Cardiac septum (tissue), 1 donor: ENCODE measurements around the gene TRAPPC3L. TPM values are rescaled to one million over a fixed set of nuclear protein-coding genes. Genes with fewer than 3 reads are reported as not detected.

Experiments
- DNase-seq: peaks from one replicate; pipeline ENCODE4 v3.0.0-alpha.2; 2020; ENCODE audit warnings: low spot score
- intact Hi-C: fragments of 100-400 bp; cut with DNase I; formaldehyde crosslinking; loops from one replicate; pipeline ENCODE4 v1.14.0; 2022
- total RNA-seq: library from RNA; stranded (reverse); fragmentation: NEBNext Ultra II Directional; extraction: Animal tissue kit (Norgen Biotek cat#: 25700); gene quantifications from one replicate; pipeline ENCODE4 v1.2.1, GENCODE V29; 2021
- donor health status: DM: no; HTN: no; CAD: no.

TRAPPC3L gene
- total RNA-seq, 1 donor from 2014 or later = 0.16 TPM

- DNase-seq = no peak
These were observed 95.2 kb downstream of the TRAPPC3L start for GRCh38 chr6:116450185-116450710.

GRCh38 chr6:116449565-116449964, 95.9 kb downstream of the TRAPPC3L start:
- intact Hi-C loops = loop anchor here (10.0 kb wide), 2 partner anchors 85 to 165 kb away; no protein-coding TSS in a partner anchor
- no peak for DNase-seq

More at GRCh38 chr6:116450185-116450710, 95.2 kb downstream of the TRAPPC3L start:
- intact Hi-C loops = no loop called here

GRCh38 chr6:116447496-116448011, 97.9 kb downstream of the TRAPPC3L start:
- intact Hi-C loops = loop anchor here (10.0 kb wide), 2 partner anchors 87 to 163 kb away; no protein-coding TSS in a partner anchor
- no peak for DNase-seq

GRCh38 chr6:116447052-116447451, 98.4 kb downstream of the TRAPPC3L start:
- intact Hi-C loops = loop anchor here (10.0 kb wide), 2 partner anchors 88 to 162 kb away; no protein-coding TSS in a partner anchor
- no peak for DNase-seq

- intact Hi-C loops = loop anchor here (10.0 kb wide), 2 partner anchors 88 to 162 kb away; no protein-coding TSS in a partner anchor
- DNase-seq = no peak
These were observed 99.1 kb downstream of the TRAPPC3L start for GRCh38 chr6:116446399-116446798.

- DNase-seq = no peak
- intact Hi-C loops = loop anchor here (10.0 kb wide), 2 partner anchors 90 to 160 kb away; no protein-coding TSS in a partner anchor
These were observed 100.4 kb downstream of the TRAPPC3L start for GRCh38 chr6:116445102-116445501.

Other genes with a start within 250 kb of the TRAPPC3L start
- 14.3 TPM for gene DSE, start 174.7 kb downstream of the TRAPPC3L start, total RNA-seq
- 0.97 TPM for gene CALHM6, start 84.3 kb downstream of the TRAPPC3L start, total RNA-seq
- 1.7 TPM for gene CALHM5, start 34.0 kb downstream of the TRAPPC3L start, total RNA-seq
- gene CALHM4, start 8.1 kb upstream of the TRAPPC3L start, total RNA-seq = not detected
- 52.9 TPM for gene RWDD1, start 25.8 kb upstream of the TRAPPC3L start, total RNA-seq
- 0.57 TPM for gene RSPH4A, start 70.8 kb upstream of the TRAPPC3L start, total RNA-seq
- 4.4 TPM for gene ZUP1, start 123.1 kb upstream of the TRAPPC3L start, total RNA-seq
- 7.7 TPM for gene KPNA5, start 135.5 kb upstream of the TRAPPC3L start, total RNA-seq
- 2.7 TPM for gene FAM162B, start 220.0 kb upstream of the TRAPPC3L start, total RNA-seq